K562 (cell line): ENCODE data around the gene ABHD16A. TPM values are rescaled to one million over a fixed set of nuclear protein-coding genes. Genes with fewer than 3 reads are reported as not detected.

Experiments
- BRCA1 ChIP-seq, 2 experiments: fragments of 450-650 bp in 1 of 2; sonication (generic) in 1 of 2; formaldehyde crosslinking in 1 of 2; IDR thresholded peaks; 2 replicates each; pipeline versions ENCODE4 v1.5.0 to v1.6.1; 2017 to 2020; ENCODE audit warnings: mild to moderate bottlenecking in 1 of 2, missing genetic modification reagents in 1 of 2
- HNRNPLL ChIP-seq: fragments of 200-400 bp; formaldehyde crosslinking; IDR thresholded peaks from 2 replicates; pipeline ENCODE4 v1.6.1; 2017; ENCODE audit warnings: low read length, low read depth, mild to moderate bottlenecking; ENCODE audit not compliant: poor library complexity, severe bottlenecking
- MED1 ChIP-seq: sonication (generic); formaldehyde crosslinking; IDR thresholded peaks from 2 replicates; pipeline ENCODE4 v1.8.1; 2023; ENCODE audit warnings: missing genetic modification reagents, borderline replicate concordance
- MYC ChIP-seq, 2 experiments: fragments of 250-450 bp in 1 of 2; sonication (Bioruptor Pico) in 1 of 2; IDR thresholded peaks; 2 replicates each; pipeline versions ENCODE4 v1.5.1 to v1.6.1; 2012 to 2021; ENCODE audit warnings: low read depth in 2 of 2, borderline replicate concordance in 1 of 2, improper control_type of control experiment in 1 of 2, low read length in 1 of 2, mild to moderate bottlenecking in 1 of 2, moderate library complexity in 1 of 2
- NFIC ChIP-seq: fragments of 450-650 bp; IDR thresholded peaks from 2 replicates; pipeline ENCODE4 v1.6.1; 2017; ENCODE audit warnings: mild to moderate bottlenecking, inconsistent platforms
- NR2C2 ChIP-seq, 2 experiments: fragments of 200-800 bp in 1 of 2; sonication (Bioruptor generic) in 1 of 2; sonication (generic) in 1 of 2; formaldehyde crosslinking in 1 of 2; IDR thresholded peaks; 2 replicates each; pipeline versions ENCODE4 v1.6.1 to v1.8.0; 2016 to 2022; ENCODE audit warnings: mild to moderate bottlenecking in 1 of 2, missing compliant biosample characterization in 1 of 2, missing genetic modification characterization in 1 of 2, missing genetic modification reagents in 1 of 2
- PHB2 ChIP-seq: fragments of 450-650 bp; IDR thresholded peaks from 2 replicates; pipeline ENCODE4 v1.6.1; 2017; ENCODE audit warnings: low read depth
- SLC30A9 ChIP-seq: fragments of 250-450 bp; sonication (Bioruptor Pico); IDR thresholded peaks from 2 replicates; pipeline ENCODE4 v1.8.0; 2022; ENCODE audit warnings: mild to moderate bottlenecking, moderate library complexity
- SMAD2 ChIP-seq: fragments of 150-350 bp; IDR thresholded peaks from 2 replicates; pipeline ENCODE4 v1.6.1; 2014; ENCODE audit warnings: low read depth, mild to moderate bottlenecking, low read length
- TBP ChIP-seq: optimal IDR thresholded peaks from 2 replicates; pipeline ENCODE3; 2011; ENCODE audit warnings: low read depth, low read length, improper control_type of control experiment
- TEAD4 ChIP-seq, 2 experiments: sonication (generic) in 1 of 2; formaldehyde crosslinking in 1 of 2; IDR thresholded peaks; 2 replicates each; pipeline versions ENCODE4 v1.6.1 to v1.8.0; 2012 to 2022; ENCODE audit warnings: borderline replicate concordance in 1 of 2, inconsistent platforms in 1 of 2, low read length in 1 of 2, mild to moderate bottlenecking in 1 of 2, missing genetic modification reagents in 1 of 2
- TRIM24 ChIP-seq, 2 experiments: fragments of 450-650 bp; IDR thresholded peaks; 2 replicates each; pipeline ENCODE4 v1.6.1; 2016
- TRIM28 ChIP-seq: fragments of 450-650 bp; IDR thresholded peaks from 2 replicates; pipeline ENCODE4 v1.6.1; 2017
- ZNF140 ChIP-seq: fragments of 250-450 bp; sonication (Bioruptor Pico); IDR thresholded peaks from 2 replicates; pipeline ENCODE4 v1.8.0; 2021; ENCODE audit warnings: moderate library complexity, mild to moderate bottlenecking, inconsistent platforms
- ZNF175 ChIP-seq: fragments of 200-800 bp; sonication (Bioruptor generic); IDR thresholded peaks from 2 replicates; pipeline ENCODE4 v1.6.1; 2016; ENCODE audit warnings: low read depth, mild to moderate bottlenecking, missing genetic modification characterization, missing compliant biosample characterization
- ZNF23 ChIP-seq: fragments of 250-450 bp; sonication (Bioruptor Pico); IDR thresholded peaks from 2 replicates; pipeline ENCODE4 v1.4.0; 2020; ENCODE audit warnings: mild to moderate bottlenecking
- ZNF316 ChIP-seq: fragments of 450-650 bp; IDR thresholded peaks from 2 replicates; pipeline ENCODE4 v1.6.1; 2016
- ZNF324 ChIP-seq: fragments of 250-450 bp; sonication (Bioruptor Pico); IDR thresholded peaks from 2 replicates; pipeline ENCODE4 v1.4.0; 2020; ENCODE audit warnings: mild to moderate bottlenecking
- ZNF444 ChIP-seq: fragments of 250-450 bp; sonication (Bioruptor Pico); IDR thresholded peaks from 2 replicates; pipeline ENCODE4 v1.4.0; 2020; ENCODE audit warnings: mild to moderate bottlenecking, moderate library complexity
- ZZZ3 ChIP-seq: fragments of 450-650 bp; IDR thresholded peaks from 2 replicates; pipeline ENCODE4 v1.6.1; 2016; ENCODE audit warnings: antibody characterized with exemption, mild to moderate bottlenecking, moderate library complexity
- polyA plus RNA-seq, 8 experiments: library from polyadenylated mRNA; depleted of rRNA in 4 of 8; stranded (reverse) in 5 of 8; unstranded in 3 of 8; fragments of >200 nt; fragmentation: Nextera tagmentation in 2 of 8; fragmentation: Illumina TruSeq in 1 of 8; extraction: Ambion mirVana in 2 of 8; extraction: Trizol in 1 of 8; gene quantifications; 2 replicates each; pipeline versions ENCODE4 v1.2.1 to v1.2.3, GENCODE V29; 2011 to 2014; ENCODE audit warnings: inconsistent platforms in 1 of 8, missing spikeins in 1 of 8
- total RNA-seq, 7 experiments: library from RNA; depleted of rRNA in 6 of 7; stranded (reverse); fragments of >200 nt in 6 of 7; fragmentation: Illumina TruSeq in 2 of 7; extraction: Trizol in 2 of 7; gene quantifications; 2 replicates each; pipeline versions ENCODE4 v1.2.1 to v1.2.3, GENCODE V29; 2011 to 2021; ENCODE audit warnings: low replicate concordance in 1 of 7
- TF ChIP-seq, protein P1 (sequence below): fragments of 450-650 bp; formaldehyde crosslinking; IDR thresholded peaks from 2 replicates; pipeline ENCODE4 v1.4.0; 2022; ENCODE audit warnings: missing genetic modification characterization
- TF ChIP-seq, protein P2 (sequence below): IDR thresholded peaks from 2 replicates; pipeline ENCODE4 v1.6.1; 2012; ENCODE audit warnings: low read depth, low read length, improper control_type of control experiment, borderline replicate concordance
- TF ChIP-seq, protein P3 (sequence below): sonication (generic); IDR thresholded peaks from 2 replicates; pipeline ENCODE4 v1.6.1; 2016

ABHD16A gene
- total and polyA plus RNA-seq, 9 of the 15 experiments (the other 6 are each of a cell fraction or from before 2014, with no cell fraction given): 25.8 to 120 (median 81.6) TPM

DNA sequence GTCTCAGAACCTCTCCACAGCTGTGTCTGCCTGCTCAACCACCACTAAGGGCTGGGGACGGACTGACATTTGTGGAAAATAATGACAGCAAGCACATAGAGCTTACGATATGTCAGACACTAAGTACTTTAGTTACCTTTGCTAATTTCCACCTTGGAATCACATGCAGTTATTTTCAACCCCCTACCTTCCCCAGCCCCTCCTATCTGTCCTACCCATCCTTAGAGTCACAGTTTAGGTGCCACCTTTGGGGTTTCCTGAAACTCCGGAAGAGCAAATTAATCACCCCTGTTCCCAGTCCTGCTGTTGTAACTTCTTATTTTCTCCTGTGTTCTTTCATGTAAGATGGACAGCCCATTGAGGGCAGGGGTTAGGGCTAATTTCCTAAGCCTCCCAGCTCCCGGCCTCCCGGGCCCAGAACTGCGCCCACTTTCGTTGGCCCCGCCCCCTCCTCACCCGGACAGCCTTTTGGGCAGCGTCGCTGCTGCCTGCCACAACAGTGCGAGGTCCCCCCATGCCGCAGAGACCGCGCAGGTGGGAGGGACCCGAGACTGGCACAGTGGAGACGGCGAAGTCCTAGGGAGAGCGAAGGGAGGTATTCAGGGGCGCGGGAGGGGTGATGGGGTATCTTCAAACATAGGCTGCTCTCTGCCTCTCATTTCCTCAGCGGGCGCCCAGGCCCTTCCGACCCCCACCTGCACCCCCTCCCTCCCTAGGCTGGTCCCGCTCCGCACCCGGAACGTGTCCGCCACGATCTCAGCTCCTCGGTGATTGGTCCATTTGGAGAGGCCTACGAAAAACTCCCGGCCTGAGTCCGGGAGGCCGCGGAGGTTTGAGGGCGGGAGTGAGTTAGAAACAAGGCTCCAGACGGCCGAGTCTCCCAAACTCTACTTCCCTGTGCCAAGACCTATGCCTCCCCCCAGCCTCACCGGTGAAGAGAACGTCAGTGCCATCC, 24.9 kb upstream of the ABHD16A start (continued):
- TF ChIP-seq BRCA1 (IDR thresholded peaks at IDR 0.05) (no peak), BRCA1 (CRISPR knock-in tag; IDR thresholded peaks at IDR 0.05) (no peak), ZNF324 (CRISPR knock-in tag) (peak; percentile 6; the same call in 1 of the 2 replicates), HNRNPLL (no peak), NR2C2 (CRISPR knock-in tag; IDR thresholded peaks at IDR 0.05) (peak; percentile 65; the same call in 1 of the 2 replicates), NR2C2 (tag; IDR thresholded peaks at IDR 0.05) (no peak), SMAD2 (no peak), TBP (no peak), ZZZ3 (no peak), TRIM24 (IDR thresholded peaks at IDR 0.05) (peak in 1 of 2 experiments; percentile 26; a peak in 1 of 4 replicates), ZNF140 (no peak), MYC (IDR thresholded peaks at IDR 0.05; ENCODE audit: low read depth, low read length) (peak; percentile 9; the same call in 1 of the 2 replicates), MYC (CRISPR knock-in tag; IDR thresholded peaks at IDR 0.05; ENCODE audit: borderline replicate concordance, low read depth) (no peak), SLC30A9 (CRISPR knock-in tag) (no peak), ZNF316 (peak; percentile 67), MED1 (CRISPR knock-in tag) (no peak), ZNF175 (no peak), TEAD4 (IDR thresholded peaks at IDR 0.05; ENCODE audit: low read length) (no peak), TEAD4 (CRISPR knock-in tag; IDR thresholded peaks at IDR 0.05; ENCODE audit: borderline replicate concordance) (no peak), TRIM28 (peak; percentile 54; the same call in 1 of the 2 replicates), NFIC (no peak), PHB2 (no peak), ZNF23 (CRISPR knock-in tag) (no peak), ZNF444 (CRISPR knock-in tag) (no peak)
- TF ChIP-seq, protein P1, sequence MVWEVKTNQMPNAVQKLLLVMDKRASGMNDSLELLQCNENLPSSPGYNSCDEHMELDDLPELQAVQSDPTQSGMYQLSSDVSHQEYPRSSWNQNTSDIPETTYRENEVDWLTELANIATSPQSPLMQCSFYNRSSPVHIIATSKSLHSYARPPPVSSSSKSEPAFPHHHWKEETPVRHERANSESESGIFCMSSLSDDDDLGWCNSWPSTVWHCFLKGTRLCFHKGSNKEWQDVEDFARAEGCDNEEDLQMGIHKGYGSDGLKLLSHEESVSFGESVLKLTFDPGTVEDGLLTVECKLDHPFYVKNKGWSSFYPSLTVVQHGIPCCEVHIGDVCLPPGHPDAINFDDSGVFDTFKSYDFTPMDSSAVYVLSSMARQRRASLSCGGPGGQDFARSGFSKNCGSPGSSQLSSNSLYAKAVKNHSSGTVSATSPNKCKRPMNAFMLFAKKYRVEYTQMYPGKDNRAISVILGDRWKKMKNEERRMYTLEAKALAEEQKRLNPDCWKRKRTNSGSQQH (CRISPR knock-in tag): peak; percentile 35; the same call in 1 of the 2 replicates
- TF ChIP-seq, protein P2, sequence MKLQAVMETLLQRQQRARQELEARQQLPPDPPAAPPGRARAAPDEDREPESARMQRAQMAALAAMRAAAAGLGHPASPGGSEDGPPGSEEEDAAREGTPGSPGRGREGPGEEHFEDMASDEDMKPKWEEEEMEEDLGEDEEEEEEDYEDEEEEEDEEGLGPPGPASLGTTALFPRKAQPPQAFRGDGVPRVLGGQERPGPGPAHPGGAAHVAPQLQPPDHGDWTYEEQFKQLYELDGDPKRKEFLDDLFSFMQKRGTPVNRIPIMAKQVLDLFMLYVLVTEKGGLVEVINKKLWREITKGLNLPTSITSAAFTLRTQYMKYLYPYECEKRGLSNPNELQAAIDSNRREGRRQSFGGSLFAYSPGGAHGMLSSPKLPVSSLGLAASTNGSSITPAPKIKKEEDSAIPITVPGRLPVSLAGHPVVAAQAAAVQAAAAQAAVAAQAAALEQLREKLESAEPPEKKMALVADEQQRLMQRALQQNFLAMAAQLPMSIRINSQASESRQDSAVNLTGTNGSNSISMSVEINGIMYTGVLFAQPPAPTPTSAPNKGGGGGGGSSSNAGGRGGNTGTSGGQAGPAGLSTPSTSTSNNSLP: no peak
- TF ChIP-seq, protein P3, sequence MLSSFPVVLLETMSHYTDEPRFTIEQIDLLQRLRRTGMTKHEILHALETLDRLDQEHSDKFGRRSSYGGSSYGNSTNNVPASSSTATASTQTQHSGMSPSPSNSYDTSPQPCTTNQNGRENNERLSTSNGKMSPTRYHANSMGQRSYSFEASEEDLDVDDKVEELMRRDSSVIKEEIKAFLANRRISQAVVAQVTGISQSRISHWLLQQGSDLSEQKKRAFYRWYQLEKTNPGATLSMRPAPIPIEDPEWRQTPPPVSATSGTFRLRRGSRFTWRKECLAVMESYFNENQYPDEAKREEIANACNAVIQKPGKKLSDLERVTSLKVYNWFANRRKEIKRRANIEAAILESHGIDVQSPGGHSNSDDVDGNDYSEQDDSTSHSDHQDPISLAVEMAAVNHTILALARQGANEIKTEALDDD: no peak
